HCT116 (cell line): ENCODE data around the gene APOA1.

Source experiments
- EZH2 ChIP-seq: fragments of 200-600 bp; sonication (generic); IDR thresholded peaks from 2 replicates; pipeline ENCODE4 v1.6.1; 2017; ENCODE audit warnings: antibody characterized with exemption, mixed run types
- EZH2phosphoT487 ChIP-seq: fragments of 200-600 bp; IDR thresholded peaks from 2 replicates; pipeline ENCODE4 v1.6.1; 2018; ENCODE audit warnings: antibody characterized with exemption, borderline replicate concordance
- JUND ChIP-seq: IDR thresholded peaks from 2 replicates; pipeline ENCODE4 v1.6.1; 2012
- MAX ChIP-seq: IDR thresholded peaks from 2 replicates; pipeline ENCODE4 v1.6.1; 2012
- POLR2A ChIP-seq: IDR thresholded peaks from 2 replicates; pipeline ENCODE4 v1.7.0; 2011; ENCODE audit warnings: borderline replicate concordance; ENCODE audit not compliant: insufficient read depth, insufficient read length; ENCODE audit errors: extremely low read depth
- POLR2AphosphoS5 ChIP-seq: IDR thresholded peaks from 2 replicates; pipeline ENCODE4 v1.6.1; 2011; ENCODE audit warnings: mild to moderate bottlenecking, low read depth, low read length, moderate library complexity
- RAD21 ChIP-seq: IDR thresholded peaks from 2 replicates; pipeline ENCODE4 v1.6.1; 2012; ENCODE audit warnings: low read depth, mild to moderate bottlenecking
- SIN3A ChIP-seq: IDR thresholded peaks from 2 replicates; pipeline ENCODE4 v1.6.1; 2012; ENCODE audit warnings: low read depth
- TCF7L2 ChIP-seq: IDR thresholded peaks from 2 replicates; pipeline ENCODE4 v1.7.0; 2011; ENCODE audit warnings: borderline replicate concordance, inconsistent platforms; ENCODE audit not compliant: insufficient read depth, insufficient read length; ENCODE audit errors: extremely low read depth
- ZNF274 ChIP-seq: fragments of 200-500 bp; sonication (Bioruptor generic); IDR thresholded peaks from 2 replicates; pipeline ENCODE4 v1.6.1; 2014; ENCODE audit warnings: mild to moderate bottlenecking, low read depth, low read length, inconsistent platforms
- TF ChIP-seq, protein P1 (sequence below), 3 experiments: fragments of 200-600 bp in 1 of 3; sonication (generic) in 1 of 3; IDR thresholded peaks in 2 of 3; conservative IDR thresholded peaks in 1 of 3; 2 replicates each; pipeline ENCODE4 v1.5.1; 2012 to 2017; ENCODE audit warnings: low read depth in 2 of 3, low read length in 2 of 3, antibody characterized with exemption in 1 of 3, borderline replicate concordance in 1 of 3, control low read depth in 1 of 3, mild to moderate bottlenecking in 1 of 3, mixed read lengths in 1 of 3, mixed run types in 1 of 3, moderate library complexity in 1 of 3; ENCODE audit not compliant: insufficient read depth in 1 of 3
- TF ChIP-seq, protein P2 (sequence below): IDR thresholded peaks from 2 replicates; pipeline ENCODE4 v1.6.1; 2011; ENCODE audit warnings: mild to moderate bottlenecking, low read length, moderate library complexity; ENCODE audit not compliant: insufficient replicate concordance; ENCODE audit errors: extremely low read depth
- TF ChIP-seq, protein P3 (sequence below): IDR thresholded peaks from 2 replicates; pipeline ENCODE4 v1.6.1; 2012; ENCODE audit warnings: low read depth
- TF ChIP-seq, protein P4 (sequence below): IDR thresholded peaks from 2 replicates; pipeline ENCODE4 v1.6.1; 2012

DNA sequence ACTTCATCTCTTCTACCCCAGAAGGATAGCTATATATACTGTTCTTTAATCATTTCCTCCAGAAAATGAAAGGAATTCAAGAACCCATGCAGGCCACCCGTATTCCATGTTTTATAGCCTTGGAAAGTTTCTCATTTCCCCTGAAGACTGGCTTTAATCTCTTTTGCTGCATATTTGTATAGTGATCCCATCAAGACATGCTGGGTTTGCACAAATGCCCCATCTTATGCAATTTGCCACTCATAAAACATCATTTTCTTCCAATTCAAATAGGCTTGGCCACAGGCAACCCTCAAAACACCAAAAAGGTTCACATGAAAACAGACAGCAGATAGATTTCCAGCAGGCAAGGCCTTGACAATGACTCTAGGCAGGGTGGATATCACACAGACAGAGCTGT is 28.3 kb upstream of the APOA1 start:
- TF ChIP-seq, protein P1, sequence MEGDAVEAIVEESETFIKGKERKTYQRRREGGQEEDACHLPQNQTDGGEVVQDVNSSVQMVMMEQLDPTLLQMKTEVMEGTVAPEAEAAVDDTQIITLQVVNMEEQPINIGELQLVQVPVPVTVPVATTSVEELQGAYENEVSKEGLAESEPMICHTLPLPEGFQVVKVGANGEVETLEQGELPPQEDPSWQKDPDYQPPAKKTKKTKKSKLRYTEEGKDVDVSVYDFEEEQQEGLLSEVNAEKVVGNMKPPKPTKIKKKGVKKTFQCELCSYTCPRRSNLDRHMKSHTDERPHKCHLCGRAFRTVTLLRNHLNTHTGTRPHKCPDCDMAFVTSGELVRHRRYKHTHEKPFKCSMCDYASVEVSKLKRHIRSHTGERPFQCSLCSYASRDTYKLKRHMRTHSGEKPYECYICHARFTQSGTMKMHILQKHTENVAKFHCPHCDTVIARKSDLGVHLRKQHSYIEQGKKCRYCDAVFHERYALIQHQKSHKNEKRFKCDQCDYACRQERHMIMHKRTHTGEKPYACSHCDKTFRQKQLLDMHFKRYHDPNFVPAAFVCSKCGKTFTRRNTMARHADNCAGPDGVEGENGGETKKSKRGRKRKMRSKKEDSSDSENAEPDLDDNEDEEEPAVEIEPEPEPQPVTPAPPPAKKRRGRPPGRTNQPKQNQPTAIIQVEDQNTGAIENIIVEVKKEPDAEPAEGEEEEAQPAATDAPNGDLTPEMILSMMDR (IDR thresholded peaks at IDR 0.05 in 2 of 3, conservative IDR thresholded peaks at IDR 0.05 in 1 of 3; ENCODE audit: borderline replicate concordance in 1 of 3, insufficient read depth in 1 of 3, low read depth in 2 of 3, low read length in 2 of 3) = no peak
- TF ChIP-seq POLR2AphosphoS5 = no peak
- no peak for TF ChIP-seq TCF7L2
- TF ChIP-seq POLR2A = no peak
- no peak for TF ChIP-seq ZNF274
- no peak for TF ChIP-seq MAX
- TF ChIP-seq, protein P2, sequence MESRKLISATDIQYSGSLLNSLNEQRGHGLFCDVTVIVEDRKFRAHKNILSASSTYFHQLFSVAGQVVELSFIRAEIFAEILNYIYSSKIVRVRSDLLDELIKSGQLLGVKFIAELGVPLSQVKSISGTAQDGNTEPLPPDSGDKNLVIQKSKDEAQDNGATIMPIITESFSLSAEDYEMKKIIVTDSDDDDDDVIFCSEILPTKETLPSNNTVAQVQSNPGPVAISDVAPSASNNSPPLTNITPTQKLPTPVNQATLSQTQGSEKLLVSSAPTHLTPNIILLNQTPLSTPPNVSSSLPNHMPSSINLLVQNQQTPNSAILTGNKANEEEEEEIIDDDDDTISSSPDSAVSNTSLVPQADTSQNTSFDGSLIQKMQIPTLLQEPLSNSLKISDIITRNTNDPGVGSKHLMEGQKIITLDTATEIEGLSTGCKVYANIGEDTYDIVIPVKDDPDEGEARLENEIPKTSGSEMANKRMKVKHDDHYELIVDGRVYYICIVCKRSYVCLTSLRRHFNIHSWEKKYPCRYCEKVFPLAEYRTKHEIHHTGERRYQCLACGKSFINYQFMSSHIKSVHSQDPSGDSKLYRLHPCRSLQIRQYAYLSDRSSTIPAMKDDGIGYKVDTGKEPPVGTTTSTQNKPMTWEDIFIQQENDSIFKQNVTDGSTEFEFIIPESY = no peak
- no peak for TF ChIP-seq RAD21
- TF ChIP-seq, protein P3, sequence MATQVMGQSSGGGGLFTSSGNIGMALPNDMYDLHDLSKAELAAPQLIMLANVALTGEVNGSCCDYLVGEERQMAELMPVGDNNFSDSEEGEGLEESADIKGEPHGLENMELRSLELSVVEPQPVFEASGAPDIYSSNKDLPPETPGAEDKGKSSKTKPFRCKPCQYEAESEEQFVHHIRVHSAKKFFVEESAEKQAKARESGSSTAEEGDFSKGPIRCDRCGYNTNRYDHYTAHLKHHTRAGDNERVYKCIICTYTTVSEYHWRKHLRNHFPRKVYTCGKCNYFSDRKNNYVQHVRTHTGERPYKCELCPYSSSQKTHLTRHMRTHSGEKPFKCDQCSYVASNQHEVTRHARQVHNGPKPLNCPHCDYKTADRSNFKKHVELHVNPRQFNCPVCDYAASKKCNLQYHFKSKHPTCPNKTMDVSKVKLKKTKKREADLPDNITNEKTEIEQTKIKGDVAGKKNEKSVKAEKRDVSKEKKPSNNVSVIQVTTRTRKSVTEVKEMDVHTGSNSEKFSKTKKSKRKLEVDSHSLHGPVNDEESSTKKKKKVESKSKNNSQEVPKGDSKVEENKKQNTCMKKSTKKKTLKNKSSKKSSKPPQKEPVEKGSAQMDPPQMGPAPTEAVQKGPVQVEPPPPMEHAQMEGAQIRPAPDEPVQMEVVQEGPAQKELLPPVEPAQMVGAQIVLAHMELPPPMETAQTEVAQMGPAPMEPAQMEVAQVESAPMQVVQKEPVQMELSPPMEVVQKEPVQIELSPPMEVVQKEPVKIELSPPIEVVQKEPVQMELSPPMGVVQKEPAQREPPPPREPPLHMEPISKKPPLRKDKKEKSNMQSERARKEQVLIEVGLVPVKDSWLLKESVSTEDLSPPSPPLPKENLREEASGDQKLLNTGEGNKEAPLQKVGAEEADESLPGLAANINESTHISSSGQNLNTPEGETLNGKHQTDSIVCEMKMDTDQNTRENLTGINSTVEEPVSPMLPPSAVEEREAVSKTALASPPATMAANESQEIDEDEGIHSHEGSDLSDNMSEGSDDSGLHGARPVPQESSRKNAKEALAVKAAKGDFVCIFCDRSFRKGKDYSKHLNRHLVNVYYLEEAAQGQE = no peak
- no peak for TF ChIP-seq EZH2
- no peak for TF ChIP-seq SIN3A
- no peak for TF ChIP-seq EZH2phosphoT487
- TF ChIP-seq JUND = no peak
- TF ChIP-seq, protein P4, sequence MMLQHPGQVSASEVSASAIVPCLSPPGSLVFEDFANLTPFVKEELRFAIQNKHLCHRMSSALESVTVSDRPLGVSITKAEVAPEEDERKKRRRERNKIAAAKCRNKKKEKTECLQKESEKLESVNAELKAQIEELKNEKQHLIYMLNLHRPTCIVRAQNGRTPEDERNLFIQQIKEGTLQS = no peak
